K562 (cell line): ENCODE data around the gene SPHK1. TPM values are rescaled to one million over a fixed set of nuclear protein-coding genes. Genes with fewer than 3 reads are reported as not detected.

Experiments used
- ARID1B ChIP-seq: fragments of 450-650 bp; IDR thresholded peaks from 2 replicates; pipeline ENCODE4 v1.6.1; 2016; ENCODE audit warnings: antibody characterized with exemption, mild to moderate bottlenecking, inconsistent platforms
- BHLHE40 ChIP-seq: IDR thresholded peaks from 2 replicates; pipeline ENCODE4 v1.6.1; 2011; ENCODE audit warnings: low read length, improper control_type of control experiment
- CBX3 ChIP-seq, 2 experiments: IDR thresholded peaks; 1 replicate in 1 of 2; 2 replicates in 1 of 2; pipeline ENCODE4 v1.6.1; 2012; ENCODE audit warnings: inconsistent platforms in 2 of 2, low read length in 2 of 2, borderline replicate concordance in 1 of 2, control low read depth in 1 of 2
- E2F6 ChIP-seq, 2 experiments: IDR thresholded peaks; 2 replicates each; pipeline ENCODE4 v1.6.1; 2011; ENCODE audit warnings: borderline replicate concordance in 1 of 2, control low read depth in 1 of 2, low read depth in 1 of 2, low read length in 1 of 2, mild to moderate bottlenecking in 1 of 2, mixed read lengths in 1 of 2, moderate library complexity in 1 of 2; ENCODE audit not compliant: insufficient read depth in 1 of 2, insufficient read length in 1 of 2, poor library complexity in 1 of 2, severe bottlenecking in 1 of 2; ENCODE audit errors: extremely low read depth in 1 of 2
- E2F8 ChIP-seq: fragments of 450-650 bp; IDR thresholded peaks from 2 replicates; pipeline ENCODE4 v1.7.1; 2018; ENCODE audit warnings: mild to moderate bottlenecking, low read depth; ENCODE audit not compliant: partially characterized antibody
- ESRRB ChIP-seq: fragments of 250-450 bp; sonication (Bioruptor Pico); IDR thresholded peaks from 2 replicates; pipeline ENCODE4 v1.5.0; 2020; ENCODE audit warnings: mild to moderate bottlenecking, moderate library complexity, borderline replicate concordance
- HINFP ChIP-seq: fragments of 450-650 bp; conservative IDR thresholded peaks from 2 replicates; pipeline ENCODE4 v1.6.1; 2016; ENCODE audit warnings: missing genetic modification characterization, low read depth, mild to moderate bottlenecking, control low read depth, missing compliant biosample characterization
- IRF1 ChIP-seq: sonication (generic); formaldehyde crosslinking; IDR thresholded peaks from 2 replicates; pipeline ENCODE4 v1.8.0; 2022; ENCODE audit warnings: missing genetic modification reagents, mild to moderate bottlenecking, borderline replicate concordance
- MAFG ChIP-seq: fragments of 450-650 bp; conservative IDR thresholded peaks from 2 replicates; pipeline ENCODE4 v1.6.1; 2016; ENCODE audit warnings: missing genetic modification characterization, missing compliant biosample characterization
- MLX ChIP-seq, 2 experiments: fragments of 450-650 bp in 1 of 2; sonication (generic) in 1 of 2; formaldehyde crosslinking; conservative IDR thresholded peaks; 2 replicates each; pipeline versions ENCODE4 v1.4.0 to v1.8.1; 2020 to 2022; ENCODE audit warnings: mild to moderate bottlenecking in 1 of 2, missing genetic modification reagents in 1 of 2
- ZNF24 ChIP-seq: fragments of 450-650 bp; IDR thresholded peaks from 2 replicates; pipeline ENCODE4 v1.6.1; 2016
- ZNF280A ChIP-seq: fragments of 450-650 bp; IDR thresholded peaks from 2 replicates; pipeline ENCODE4 v1.6.1; 2018; ENCODE audit warnings: mild to moderate bottlenecking, low read depth; ENCODE audit not compliant: partially characterized antibody
- ZNF780A ChIP-seq: fragments of 250-450 bp; sonication (Bioruptor Pico); IDR thresholded peaks from 2 replicates; pipeline ENCODE4 v1.5.0; 2021; ENCODE audit warnings: mild to moderate bottlenecking
- polyA plus RNA-seq, 8 experiments: library from polyadenylated mRNA; depleted of rRNA in 4 of 8; stranded (reverse) in 5 of 8; unstranded in 3 of 8; fragments of >200 nt; fragmentation: Nextera tagmentation in 2 of 8; fragmentation: Illumina TruSeq in 1 of 8; extraction: Ambion mirVana in 2 of 8; extraction: Trizol in 1 of 8; gene quantifications; 2 replicates each; pipeline versions ENCODE4 v1.2.1 to v1.2.3, GENCODE V29; 2011 to 2014; ENCODE audit warnings: inconsistent platforms in 1 of 8, missing spikeins in 1 of 8
- total RNA-seq, 7 experiments: library from RNA; depleted of rRNA in 6 of 7; stranded (reverse); fragments of >200 nt in 6 of 7; fragmentation: Illumina TruSeq in 2 of 7; extraction: Trizol in 2 of 7; gene quantifications; 2 replicates each; pipeline versions ENCODE4 v1.2.1 to v1.2.3, GENCODE V29; 2011 to 2021; ENCODE audit warnings: low replicate concordance in 1 of 7

Gene SPHK1
- total and polyA plus RNA-seq, 9 of the 15 experiments (the other 6 are each of a cell fraction or from before 2014, with no cell fraction given), result 0.21 to 60.3 (median 14.5) TPM

GRCh38 chr17:76414334-76415295, 30.2 kb downstream of the SPHK1 start (continued):
- TF ChIP-seq ZNF280A, result no peak
- no peak for TF ChIP-seq ZNF780A (CRISPR knock-in tag)
- TF ChIP-seq ZNF24, result no peak
- TF ChIP-seq E2F6 (IDR thresholded peaks at IDR 0.05; ENCODE audit: borderline replicate concordance in 1 of 2, extremely low read depth in 1 of 2, insufficient read depth in 1 of 2, insufficient read length in 1 of 2, low read depth in 1 of 2, low read length in 1 of 2, poor library complexity in 1 of 2, severe bottlenecking in 1 of 2), result peak in 1 of 2 experiments; percentile 14
- TF ChIP-seq CBX3 (IDR thresholded peaks at IDR 0.05; ENCODE audit: borderline replicate concordance in 1 of 2, low read length in 2 of 2), result 0 out of 3 replicates have a peak, but pooled peaks of 1 of the 2 experiments have one; percentile 60
- TF ChIP-seq IRF1, result no peak
- TF ChIP-seq E2F8, result no peak
- TF ChIP-seq BHLHE40, result peak; percentile 66
- no peak for TF ChIP-seq ESRRB (CRISPR knock-in tag)
- peak; percentile 87 for TF ChIP-seq ARID1B
- no peak for TF ChIP-seq HINFP (tag)
- no peak for TF ChIP-seq MAFG
- TF ChIP-seq MLX (CRISPR knock-in tag; conservative IDR thresholded peaks at IDR 0.05), result no peak
